Measurements from ENCODE around the gene ANGPTL8.

- TF ChIP-seq POLR2AphosphoS5 (IDR thresholded peaks at IDR 0.05), result no peak
- TF ChIP-seq CTCF (IDR thresholded peaks at IDR 0.05), result no peak
- no peak for TF ChIP-seq POLR2A (IDR thresholded peaks at IDR 0.05)
These were observed 9.4 kb downstream of the ANGPTL8 start for GRCh38 chr19:11248852-11249251.

All from gastroesophageal sphincter (tissue), 3 donors.